GM23338 (cell line): ENCODE measurements around the gene ZNF385B.

Experiments
- CREB1 ChIP-seq: fragments of 250-450 bp; sonication (Bioruptor Pico); IDR thresholded peaks from 2 replicates; pipeline ENCODE4 v1.5.0; 2020; ENCODE audit warnings: low read depth, mild to moderate bottlenecking, moderate library complexity
- EZH2 ChIP-seq: fragments of 200-600 bp; sonication (generic); IDR thresholded peaks from one replicate; pipeline ENCODE4 v1.8.0; 2017; ENCODE audit warnings: antibody characterized with exemption, mild to moderate bottlenecking, low read depth; ENCODE audit not compliant: unreplicated experiment
- EZH2phosphoT487 ChIP-seq: fragments of 200-600 bp; sonication (generic); IDR thresholded peaks from one replicate; pipeline ENCODE4 v1.8.1; 2018; ENCODE audit warnings: antibody characterized with exemption; ENCODE audit not compliant: unreplicated experiment
- JUNB ChIP-seq: IDR thresholded peaks from one replicate; pipeline ENCODE4 v1.6.1; 2016; ENCODE audit warnings: antibody characterized with exemption; ENCODE audit not compliant: unreplicated experiment
- NANOG ChIP-seq: IDR thresholded peaks from 2 replicates; pipeline ENCODE4 v1.6.1; 2016; ENCODE audit warnings: antibody characterized with exemption, borderline replicate concordance
- POLR2AphosphoS5 ChIP-seq: IDR thresholded peaks from 2 replicates; pipeline ENCODE4 v1.6.1; 2016; ENCODE audit warnings: antibody characterized with exemption, low read depth
- STAT1 ChIP-seq: IDR thresholded peaks from one replicate; pipeline ENCODE4 v1.6.1; 2016; ENCODE audit warnings: antibody characterized with exemption; ENCODE audit not compliant: unreplicated experiment
- ZNF114 ChIP-seq: fragments of 250-450 bp; sonication (Bioruptor Pico); IDR thresholded peaks from 2 replicates; pipeline ENCODE4 v1.5.0; 2020; ENCODE audit warnings: mild to moderate bottlenecking, moderate library complexity
- ZNF331 ChIP-seq: fragments of 250-450 bp; sonication (Bioruptor Pico); IDR thresholded peaks from 2 replicates; pipeline ENCODE4 v1.5.0; 2020; ENCODE audit warnings: low read depth, mild to moderate bottlenecking, moderate library complexity
- TF ChIP-seq, protein P1 (sequence below), 2 experiments: fragments of 200-600 bp in 1 of 2; sonication (generic) in 1 of 2; conservative IDR thresholded peaks; 2 replicates each; pipeline versions ENCODE4 v1.5.1 to v1.6.1; 2016 to 2017; ENCODE audit warnings: antibody characterized with exemption in 2 of 2, low read depth in 2 of 2, mild to moderate bottlenecking in 2 of 2, moderate library complexity in 1 of 2
- TF ChIP-seq, protein P2 (sequence below): IDR thresholded peaks from one replicate; pipeline ENCODE4 v1.6.1; 2018; ENCODE audit warnings: antibody characterized with exemption; ENCODE audit not compliant: unreplicated experiment
- TF ChIP-seq, protein P3 (sequence below): IDR thresholded peaks from 2 replicates; pipeline ENCODE4 v1.6.1; 2016; ENCODE audit warnings: antibody characterized with exemption
- TF ChIP-seq, protein P4 (sequence below): fragments of 250-450 bp; sonication (Bioruptor Pico); IDR thresholded peaks from 2 replicates; pipeline ENCODE4 v1.5.0; 2020; ENCODE audit warnings: mild to moderate bottlenecking, moderate library complexity

DNA sequence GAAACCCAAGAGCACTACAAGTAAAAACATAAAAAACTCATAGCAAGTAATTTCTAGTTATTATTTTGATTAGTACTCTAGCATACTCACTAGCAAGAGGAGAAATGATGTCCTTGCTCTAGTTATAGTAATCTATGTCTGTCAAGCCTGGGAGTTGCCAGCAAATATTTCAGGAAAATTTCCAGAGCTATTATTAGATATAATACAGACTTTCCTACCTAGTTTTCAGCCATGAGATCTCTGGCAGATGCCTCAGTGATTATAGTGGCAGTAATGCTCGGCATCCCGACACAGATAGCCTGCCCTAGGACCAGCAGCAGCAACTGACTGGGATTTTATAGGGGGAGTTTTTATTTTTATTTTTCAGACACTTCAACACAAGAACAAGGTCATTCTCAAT is 224.4 kb downstream of the ZNF385B start:
- TF ChIP-seq, protein P1, sequence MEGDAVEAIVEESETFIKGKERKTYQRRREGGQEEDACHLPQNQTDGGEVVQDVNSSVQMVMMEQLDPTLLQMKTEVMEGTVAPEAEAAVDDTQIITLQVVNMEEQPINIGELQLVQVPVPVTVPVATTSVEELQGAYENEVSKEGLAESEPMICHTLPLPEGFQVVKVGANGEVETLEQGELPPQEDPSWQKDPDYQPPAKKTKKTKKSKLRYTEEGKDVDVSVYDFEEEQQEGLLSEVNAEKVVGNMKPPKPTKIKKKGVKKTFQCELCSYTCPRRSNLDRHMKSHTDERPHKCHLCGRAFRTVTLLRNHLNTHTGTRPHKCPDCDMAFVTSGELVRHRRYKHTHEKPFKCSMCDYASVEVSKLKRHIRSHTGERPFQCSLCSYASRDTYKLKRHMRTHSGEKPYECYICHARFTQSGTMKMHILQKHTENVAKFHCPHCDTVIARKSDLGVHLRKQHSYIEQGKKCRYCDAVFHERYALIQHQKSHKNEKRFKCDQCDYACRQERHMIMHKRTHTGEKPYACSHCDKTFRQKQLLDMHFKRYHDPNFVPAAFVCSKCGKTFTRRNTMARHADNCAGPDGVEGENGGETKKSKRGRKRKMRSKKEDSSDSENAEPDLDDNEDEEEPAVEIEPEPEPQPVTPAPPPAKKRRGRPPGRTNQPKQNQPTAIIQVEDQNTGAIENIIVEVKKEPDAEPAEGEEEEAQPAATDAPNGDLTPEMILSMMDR (conservative IDR thresholded peaks at IDR 0.05; ENCODE audit: low read depth in 2 of 2) = no peak
- TF ChIP-seq EZH2 (no peak), EZH2phosphoT487 (no peak), POLR2AphosphoS5 (no peak), ZNF114 (CRISPR knock-in tag) (no peak), JUNB (no peak), NANOG (no peak), CREB1 (CRISPR knock-in tag) (no peak), ZNF331 (no peak), STAT1 (no peak)
- TF ChIP-seq, protein P2, sequence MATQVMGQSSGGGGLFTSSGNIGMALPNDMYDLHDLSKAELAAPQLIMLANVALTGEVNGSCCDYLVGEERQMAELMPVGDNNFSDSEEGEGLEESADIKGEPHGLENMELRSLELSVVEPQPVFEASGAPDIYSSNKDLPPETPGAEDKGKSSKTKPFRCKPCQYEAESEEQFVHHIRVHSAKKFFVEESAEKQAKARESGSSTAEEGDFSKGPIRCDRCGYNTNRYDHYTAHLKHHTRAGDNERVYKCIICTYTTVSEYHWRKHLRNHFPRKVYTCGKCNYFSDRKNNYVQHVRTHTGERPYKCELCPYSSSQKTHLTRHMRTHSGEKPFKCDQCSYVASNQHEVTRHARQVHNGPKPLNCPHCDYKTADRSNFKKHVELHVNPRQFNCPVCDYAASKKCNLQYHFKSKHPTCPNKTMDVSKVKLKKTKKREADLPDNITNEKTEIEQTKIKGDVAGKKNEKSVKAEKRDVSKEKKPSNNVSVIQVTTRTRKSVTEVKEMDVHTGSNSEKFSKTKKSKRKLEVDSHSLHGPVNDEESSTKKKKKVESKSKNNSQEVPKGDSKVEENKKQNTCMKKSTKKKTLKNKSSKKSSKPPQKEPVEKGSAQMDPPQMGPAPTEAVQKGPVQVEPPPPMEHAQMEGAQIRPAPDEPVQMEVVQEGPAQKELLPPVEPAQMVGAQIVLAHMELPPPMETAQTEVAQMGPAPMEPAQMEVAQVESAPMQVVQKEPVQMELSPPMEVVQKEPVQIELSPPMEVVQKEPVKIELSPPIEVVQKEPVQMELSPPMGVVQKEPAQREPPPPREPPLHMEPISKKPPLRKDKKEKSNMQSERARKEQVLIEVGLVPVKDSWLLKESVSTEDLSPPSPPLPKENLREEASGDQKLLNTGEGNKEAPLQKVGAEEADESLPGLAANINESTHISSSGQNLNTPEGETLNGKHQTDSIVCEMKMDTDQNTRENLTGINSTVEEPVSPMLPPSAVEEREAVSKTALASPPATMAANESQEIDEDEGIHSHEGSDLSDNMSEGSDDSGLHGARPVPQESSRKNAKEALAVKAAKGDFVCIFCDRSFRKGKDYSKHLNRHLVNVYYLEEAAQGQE = no peak
- TF ChIP-seq, protein P3, sequence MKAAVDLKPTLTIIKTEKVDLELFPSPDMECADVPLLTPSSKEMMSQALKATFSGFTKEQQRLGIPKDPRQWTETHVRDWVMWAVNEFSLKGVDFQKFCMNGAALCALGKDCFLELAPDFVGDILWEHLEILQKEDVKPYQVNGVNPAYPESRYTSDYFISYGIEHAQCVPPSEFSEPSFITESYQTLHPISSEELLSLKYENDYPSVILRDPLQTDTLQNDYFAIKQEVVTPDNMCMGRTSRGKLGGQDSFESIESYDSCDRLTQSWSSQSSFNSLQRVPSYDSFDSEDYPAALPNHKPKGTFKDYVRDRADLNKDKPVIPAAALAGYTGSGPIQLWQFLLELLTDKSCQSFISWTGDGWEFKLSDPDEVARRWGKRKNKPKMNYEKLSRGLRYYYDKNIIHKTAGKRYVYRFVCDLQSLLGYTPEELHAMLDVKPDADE = no peak
- TF ChIP-seq, protein P4, sequence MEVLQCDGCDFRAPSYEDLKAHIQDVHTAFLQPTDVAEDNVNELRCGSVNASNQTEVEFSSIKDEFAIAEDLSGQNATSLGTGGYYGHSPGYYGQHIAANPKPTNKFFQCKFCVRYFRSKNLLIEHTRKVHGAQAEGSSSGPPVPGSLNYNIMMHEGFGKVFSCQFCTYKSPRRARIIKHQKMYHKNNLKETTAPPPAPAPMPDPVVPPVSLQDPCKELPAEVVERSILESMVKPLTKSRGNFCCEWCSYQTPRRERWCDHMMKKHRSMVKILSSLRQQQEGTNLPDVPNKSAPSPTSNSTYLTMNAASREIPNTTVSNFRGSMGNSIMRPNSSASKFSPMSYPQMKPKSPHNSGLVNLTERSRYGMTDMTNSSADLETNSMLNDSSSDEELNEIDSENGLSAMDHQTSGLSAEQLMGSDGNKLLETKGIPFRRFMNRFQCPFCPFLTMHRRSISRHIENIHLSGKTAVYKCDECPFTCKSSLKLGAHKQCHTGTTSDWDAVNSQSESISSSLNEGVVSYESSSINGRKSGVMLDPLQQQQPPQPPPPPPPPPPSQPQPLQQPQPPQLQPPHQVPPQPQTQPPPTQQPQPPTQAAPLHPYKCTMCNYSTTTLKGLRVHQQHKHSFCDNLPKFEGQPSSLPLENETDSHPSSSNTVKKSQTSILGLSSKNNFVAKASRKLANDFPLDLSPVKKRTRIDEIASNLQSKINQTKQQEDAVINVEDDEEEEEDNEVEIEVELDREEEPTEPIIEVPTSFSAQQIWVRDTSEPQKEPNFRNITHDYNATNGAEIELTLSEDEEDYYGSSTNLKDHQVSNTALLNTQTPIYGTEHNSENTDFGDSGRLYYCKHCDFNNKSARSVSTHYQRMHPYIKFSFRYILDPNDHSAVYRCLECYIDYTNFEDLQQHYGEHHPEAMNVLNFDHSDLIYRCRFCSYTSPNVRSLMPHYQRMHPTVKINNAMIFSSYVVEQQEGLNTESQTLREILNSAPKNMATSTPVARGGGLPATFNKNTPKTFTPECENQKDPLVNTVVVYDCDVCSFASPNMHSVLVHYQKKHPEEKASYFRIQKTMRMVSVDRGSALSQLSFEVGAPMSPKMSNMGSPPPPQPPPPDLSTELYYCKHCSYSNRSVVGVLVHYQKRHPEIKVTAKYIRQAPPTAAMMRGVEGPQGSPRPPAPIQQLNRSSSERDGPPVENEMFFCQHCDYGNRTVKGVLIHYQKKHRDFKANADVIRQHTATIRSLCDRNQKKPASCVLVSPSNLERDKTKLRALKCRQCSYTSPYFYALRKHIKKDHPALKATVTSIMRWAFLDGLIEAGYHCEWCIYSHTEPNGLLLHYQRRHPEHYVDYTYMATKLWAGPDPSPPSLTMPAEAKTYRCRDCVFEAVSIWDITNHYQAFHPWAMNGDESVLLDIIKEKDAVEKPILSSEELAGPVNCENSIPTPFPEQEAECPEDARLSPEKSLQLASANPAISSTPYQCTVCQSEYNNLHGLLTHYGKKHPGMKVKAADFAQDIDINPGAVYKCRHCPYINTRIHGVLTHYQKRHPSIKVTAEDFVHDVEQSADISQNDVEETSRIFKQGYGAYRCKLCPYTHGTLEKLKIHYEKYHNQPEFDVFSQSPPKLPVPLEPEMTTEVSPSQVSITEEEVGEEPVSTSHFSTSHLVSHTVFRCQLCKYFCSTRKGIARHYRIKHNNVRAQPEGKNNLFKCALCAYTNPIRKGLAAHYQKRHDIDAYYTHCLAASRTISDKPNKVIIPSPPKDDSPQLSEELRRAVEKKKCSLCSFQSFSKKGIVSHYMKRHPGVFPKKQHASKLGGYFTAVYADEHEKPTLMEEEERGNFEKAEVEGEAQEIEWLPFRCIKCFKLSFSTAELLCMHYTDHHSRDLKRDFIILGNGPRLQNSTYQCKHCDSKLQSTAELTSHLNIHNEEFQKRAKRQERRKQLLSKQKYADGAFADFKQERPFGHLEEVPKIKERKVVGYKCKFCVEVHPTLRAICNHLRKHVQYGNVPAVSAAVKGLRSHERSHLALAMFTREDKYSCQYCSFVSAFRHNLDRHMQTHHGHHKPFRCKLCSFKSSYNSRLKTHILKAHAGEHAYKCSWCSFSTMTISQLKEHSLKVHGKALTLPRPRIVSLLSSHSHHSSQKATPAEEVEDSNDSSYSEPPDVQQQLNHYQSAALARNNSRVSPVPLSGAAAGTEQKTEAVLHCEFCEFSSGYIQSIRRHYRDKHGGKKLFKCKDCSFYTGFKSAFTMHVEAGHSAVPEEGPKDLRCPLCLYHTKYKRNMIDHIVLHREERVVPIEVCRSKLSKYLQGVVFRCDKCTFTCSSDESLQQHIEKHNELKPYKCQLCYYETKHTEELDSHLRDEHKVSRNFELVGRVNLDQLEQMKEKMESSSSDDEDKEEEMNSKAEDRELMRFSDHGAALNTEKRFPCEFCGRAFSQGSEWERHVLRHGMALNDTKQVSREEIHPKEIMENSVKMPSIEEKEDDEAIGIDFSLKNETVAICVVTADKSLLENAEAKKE (CRISPR knock-in tag) = no peak
